ENCODE measurements around the gene ZSWIM5.
"Not testable (repeated sequence)": the region's sequence is repeated elsewhere in the genome, so short reads cannot be mapped to it uniquely, and the experiment has no call there.

Gene ZSWIM5

GRCh38 chr1:45148209-45148825, 58.1 kb downstream of the ZSWIM5 start:
- in situ Hi-C loops (cut with MboI; ENCODE audit: low sequenced_read_pairs) = no loop called here

GRCh38 chr1:45146833-45147232, 59.6 kb downstream of the ZSWIM5 start:
- in situ Hi-C loops (cut with MboI; ENCODE audit: low sequenced_read_pairs) = no loop called here

- in situ Hi-C loops (cut with MboI; ENCODE audit: low sequenced_read_pairs) = no loop called here
Measured at GRCh38 chr1:45141247-45142003, 65.0 kb downstream of the ZSWIM5 start.

- in situ Hi-C loops (cut with MboI; ENCODE audit: low sequenced_read_pairs) = no loop called here
Measured at GRCh38 chr1:45136984-45137383, 69.4 kb downstream of the ZSWIM5 start.

- in situ Hi-C loops (cut with MboI; ENCODE audit: low sequenced_read_pairs) = no loop called here
Measured at GRCh38 chr1:45135316-45135715, 71.1 kb downstream of the ZSWIM5 start.

GRCh38 chr1:45134461-45134873, 71.9 kb downstream of the ZSWIM5 start:
- in situ Hi-C loops (cut with MboI; ENCODE audit: low sequenced_read_pairs) = no loop called here

GRCh38 chr1:45132719-45133118, 73.7 kb downstream of the ZSWIM5 start:
- in situ Hi-C loops (cut with MboI; ENCODE audit: low sequenced_read_pairs) = not testable (repeated sequence)

GRCh38 chr1:45123358-45123757, 83.0 kb downstream of the ZSWIM5 start:
- in situ Hi-C loops (cut with MboI; ENCODE audit: low sequenced_read_pairs) = no loop called here

- in situ Hi-C loops (cut with MboI; ENCODE audit: low sequenced_read_pairs) = no loop called here
Measured at GRCh38 chr1:45122724-45123123, 83.7 kb downstream of the ZSWIM5 start.

GRCh38 chr1:45117766-45118165, 88.6 kb downstream of the ZSWIM5 start:
- in situ Hi-C loops (cut with MboI; ENCODE audit: low sequenced_read_pairs) = no loop called here

GRCh38 chr1:45116820-45117219, 89.6 kb downstream of the ZSWIM5 start:
- in situ Hi-C loops (cut with MboI; ENCODE audit: low sequenced_read_pairs) = no loop called here

- in situ Hi-C loops (cut with MboI; ENCODE audit: low sequenced_read_pairs) = no loop called here
Measured at GRCh38 chr1:45116340-45116739, 90.1 kb downstream of the ZSWIM5 start.

GRCh38 chr1:45115198-45115597, 91.2 kb downstream of the ZSWIM5 start:
- in situ Hi-C loops (cut with MboI; ENCODE audit: low sequenced_read_pairs) = not testable (repeated sequence)

GRCh38 chr1:45112661-45113060, 93.7 kb downstream of the ZSWIM5 start:
- in situ Hi-C loops (cut with MboI; ENCODE audit: low sequenced_read_pairs) = no loop called here

GRCh38 chr1:45111239-45111638, 95.2 kb downstream of the ZSWIM5 start:
- in situ Hi-C loops (cut with MboI; ENCODE audit: low sequenced_read_pairs) = no loop called here

GRCh38 chr1:45107782-45108181, 98.6 kb downstream of the ZSWIM5 start:
- in situ Hi-C loops (cut with MboI; ENCODE audit: low sequenced_read_pairs) = no loop called here

- in situ Hi-C loops (cut with MboI; ENCODE audit: low sequenced_read_pairs) = not testable (repeated sequence)
Measured at GRCh38 chr1:45106864-45107263, 99.5 kb downstream of the ZSWIM5 start.

GRCh38 chr1:45106156-45106545, 100.3 kb downstream of the ZSWIM5 start:
- in situ Hi-C loops (cut with MboI; ENCODE audit: low sequenced_read_pairs) = not testable (repeated sequence)

GRCh38 chr1:45105486-45106155, 100.8 kb downstream of the ZSWIM5 start:
- in situ Hi-C loops (cut with MboI; ENCODE audit: low sequenced_read_pairs) = not testable (repeated sequence)

- in situ Hi-C loops (cut with MboI; ENCODE audit: low sequenced_read_pairs) = no loop called here
Measured at GRCh38 chr1:45103534-45103933, 102.9 kb downstream of the ZSWIM5 start.

GRCh38 chr1:45101947-45102346, 104.5 kb downstream of the ZSWIM5 start:
- in situ Hi-C loops (cut with MboI; ENCODE audit: low sequenced_read_pairs) = no loop called here

- in situ Hi-C loops (cut with MboI; ENCODE audit: low sequenced_read_pairs) = not testable (repeated sequence)
Measured at GRCh38 chr1:45101528-45101927, 104.9 kb downstream of the ZSWIM5 start.
